GM12875 (cell line): ENCODE data around the gene PDE9A.

ENCODE experiments used
- H3K4me3 ChIP-seq: one replicate; pipeline ENCODE4 v1.5.1; 2011; ENCODE audit warnings: low read depth, low read length, control low read depth
- TF ChIP-seq, protein P1 (sequence below): IDR thresholded peaks from 2 replicates; pipeline ENCODE4 v1.5.1; 2011; ENCODE audit warnings: low read depth, mild to moderate bottlenecking, control low read depth, inconsistent platforms, low read length, moderate library complexity, borderline replicate concordance; ENCODE audit not compliant: insufficient read depth

PDE9A gene

DNA sequence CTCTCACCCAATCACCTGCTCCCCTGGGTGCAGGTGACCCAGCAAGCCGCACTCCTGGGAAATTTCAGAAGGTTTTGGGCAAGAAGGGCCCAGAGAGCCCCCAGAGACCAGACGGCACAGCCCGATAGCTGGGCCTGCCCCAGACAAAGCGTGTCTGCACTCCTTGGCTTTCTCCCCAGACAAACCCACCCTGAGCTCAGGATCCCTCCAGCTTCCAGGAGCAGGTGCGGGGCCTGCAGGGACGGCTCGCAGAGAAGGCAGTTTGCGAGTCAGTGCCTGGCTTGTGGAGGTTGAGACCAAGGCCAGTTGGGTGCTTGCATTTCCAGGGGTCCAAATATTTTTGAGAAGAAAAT is 6.7 kb downstream of the PDE9A start:
- H3K4me3 ChIP-seq, result no peak overlapping the region
- TF ChIP-seq, protein P1, sequence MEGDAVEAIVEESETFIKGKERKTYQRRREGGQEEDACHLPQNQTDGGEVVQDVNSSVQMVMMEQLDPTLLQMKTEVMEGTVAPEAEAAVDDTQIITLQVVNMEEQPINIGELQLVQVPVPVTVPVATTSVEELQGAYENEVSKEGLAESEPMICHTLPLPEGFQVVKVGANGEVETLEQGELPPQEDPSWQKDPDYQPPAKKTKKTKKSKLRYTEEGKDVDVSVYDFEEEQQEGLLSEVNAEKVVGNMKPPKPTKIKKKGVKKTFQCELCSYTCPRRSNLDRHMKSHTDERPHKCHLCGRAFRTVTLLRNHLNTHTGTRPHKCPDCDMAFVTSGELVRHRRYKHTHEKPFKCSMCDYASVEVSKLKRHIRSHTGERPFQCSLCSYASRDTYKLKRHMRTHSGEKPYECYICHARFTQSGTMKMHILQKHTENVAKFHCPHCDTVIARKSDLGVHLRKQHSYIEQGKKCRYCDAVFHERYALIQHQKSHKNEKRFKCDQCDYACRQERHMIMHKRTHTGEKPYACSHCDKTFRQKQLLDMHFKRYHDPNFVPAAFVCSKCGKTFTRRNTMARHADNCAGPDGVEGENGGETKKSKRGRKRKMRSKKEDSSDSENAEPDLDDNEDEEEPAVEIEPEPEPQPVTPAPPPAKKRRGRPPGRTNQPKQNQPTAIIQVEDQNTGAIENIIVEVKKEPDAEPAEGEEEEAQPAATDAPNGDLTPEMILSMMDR, result no peak

DNA sequence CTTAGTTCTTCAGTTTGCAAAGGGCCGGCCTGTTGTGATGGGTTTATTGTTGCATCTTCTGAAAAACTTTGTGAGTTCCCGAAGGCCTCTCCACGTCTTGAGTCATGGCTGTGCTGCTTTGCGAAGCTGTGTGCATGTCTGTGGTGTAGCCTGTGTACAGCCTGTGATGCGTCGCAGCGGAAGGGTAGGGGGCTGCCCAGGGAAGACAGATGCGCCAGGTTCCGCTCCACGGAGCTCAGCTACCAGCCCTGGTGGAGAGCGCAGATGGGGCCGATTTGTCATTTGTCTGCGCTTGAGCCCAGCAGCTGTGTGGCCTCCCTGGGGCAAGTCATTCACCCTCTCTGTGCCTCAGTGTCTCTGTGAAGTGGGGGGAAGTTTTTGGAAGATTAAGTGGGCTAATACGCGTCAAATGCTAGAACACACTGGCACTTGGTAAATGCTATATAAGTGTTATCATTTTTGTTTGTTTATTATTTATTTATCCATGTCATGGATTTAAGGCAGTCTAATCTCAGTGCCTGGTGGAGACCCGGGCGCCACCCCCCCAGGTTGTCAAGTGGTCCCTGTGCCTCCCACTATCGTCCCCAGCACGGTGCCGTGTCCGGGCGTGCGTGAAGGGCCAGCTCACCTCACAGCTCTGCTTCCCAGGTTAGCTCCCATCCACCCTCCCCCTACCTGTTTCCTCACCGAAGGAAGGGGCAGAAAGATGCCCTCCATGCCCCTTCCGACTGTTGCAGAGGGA is 8.4 kb downstream of the PDE9A start:
- TF ChIP-seq, protein P1, result no peak
- no peak overlapping the region for H3K4me3 ChIP-seq

- TF ChIP-seq, protein P1, result no peak
- no peak overlapping the region for H3K4me3 ChIP-seq
These were observed 9.2 kb downstream of the PDE9A start for GRCh38 chr21:42662430-42663199.

DNA sequence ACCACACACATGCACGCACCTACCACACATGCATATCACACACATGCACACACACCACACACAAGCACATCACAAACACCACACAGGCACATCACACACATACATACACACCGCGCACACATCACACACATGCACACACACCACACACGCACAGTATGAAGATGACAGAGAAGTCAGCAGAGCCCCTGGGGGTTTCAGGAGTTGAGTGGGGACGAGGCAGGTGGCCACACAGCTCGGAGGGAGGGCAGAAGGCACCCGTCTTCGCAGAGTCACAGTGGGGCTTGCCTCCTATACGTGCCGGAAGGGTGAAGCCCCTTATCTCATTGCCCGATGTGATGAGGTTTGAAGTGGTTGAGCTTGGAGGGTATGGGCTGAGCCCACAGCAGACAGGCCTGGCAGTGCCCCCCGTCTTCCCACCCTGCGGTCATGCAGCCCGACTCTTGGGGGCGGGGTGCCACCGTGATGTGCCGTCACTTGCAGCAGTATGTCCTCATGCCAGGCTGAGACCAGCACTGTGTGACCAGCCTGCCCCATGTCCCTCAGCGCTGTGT is 9.9 kb downstream of the PDE9A start:
- no peak overlapping the region for H3K4me3 ChIP-seq

DNA sequence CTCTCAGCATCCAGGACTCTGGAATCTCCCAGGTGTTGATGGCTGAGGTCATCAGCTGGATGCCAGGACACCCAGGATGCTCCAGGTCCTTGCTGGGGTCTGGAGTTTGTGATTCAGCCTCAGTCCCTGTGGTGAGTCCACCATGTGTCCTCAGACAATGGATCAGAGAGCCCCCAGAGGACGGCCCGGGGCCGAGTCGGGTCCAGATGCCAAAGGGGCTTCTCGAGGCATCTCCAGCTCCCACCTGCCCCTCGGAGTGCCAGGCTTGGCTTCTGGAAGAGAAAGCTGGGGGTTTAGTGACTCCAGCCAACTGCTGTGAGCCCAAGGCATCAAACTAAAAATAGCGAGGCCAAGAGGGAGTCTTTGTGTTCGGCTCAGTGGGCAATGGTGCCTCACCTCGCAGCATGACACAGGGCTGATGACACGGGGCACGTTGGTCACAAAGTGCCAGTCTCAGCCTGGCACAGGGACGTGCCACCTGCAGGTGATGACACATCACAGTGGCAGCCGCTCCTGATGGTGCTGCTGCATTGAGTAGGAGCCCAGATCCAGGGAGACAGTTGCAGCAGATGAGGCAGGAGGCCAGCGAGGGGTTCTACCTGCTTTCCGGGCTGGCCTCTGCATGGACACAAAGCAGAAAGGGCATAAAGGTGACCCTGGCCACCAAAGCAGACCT is 10.6 kb downstream of the PDE9A start:
- no peak overlapping the region for H3K4me3 ChIP-seq
- TF ChIP-seq, protein P1, result no peak

More for the DNA sequence above, 9.9 kb downstream of the PDE9A start:
- TF ChIP-seq, protein P1, result no peak

DNA sequence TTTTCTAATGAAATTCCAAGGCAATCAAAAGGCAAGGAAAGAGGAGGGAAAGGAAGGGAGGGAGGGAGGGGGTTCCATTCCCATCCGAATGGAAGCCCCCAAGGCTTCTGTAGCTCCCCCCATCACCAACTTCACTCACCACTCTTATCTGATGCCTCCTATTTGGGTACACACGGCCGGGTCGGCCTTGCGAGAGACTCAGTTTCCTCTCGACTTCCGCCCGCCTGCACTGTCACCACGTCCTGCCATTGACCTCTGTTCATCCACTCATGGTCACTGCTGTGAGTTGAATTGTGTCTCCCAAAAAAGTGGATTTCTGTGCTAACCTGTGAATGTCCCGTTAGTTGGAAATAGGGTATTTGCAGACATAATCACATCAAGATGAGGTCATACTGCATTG is 11.2 kb downstream of the PDE9A start:
- TF ChIP-seq, protein P1, result no peak
- H3K4me3 ChIP-seq, result no peak overlapping the region

- TF ChIP-seq, protein P1, result no peak
- no peak overlapping the region for H3K4me3 ChIP-seq
These were observed 11.6 kb downstream of the PDE9A start for GRCh38 chr21:42665026-42665425.
